ENCODE results near the gene VAT1. TPM values are rescaled to one million over a fixed set of nuclear protein-coding genes. Genes with fewer than 3 reads are reported as not detected.

VAT1 gene
- total and polyA plus RNA-seq, 2 of the 13 experiments (the other 11 are each of a cell fraction or from before 2014, with no cell fraction given): 143 to 205 TPM

DNA sequence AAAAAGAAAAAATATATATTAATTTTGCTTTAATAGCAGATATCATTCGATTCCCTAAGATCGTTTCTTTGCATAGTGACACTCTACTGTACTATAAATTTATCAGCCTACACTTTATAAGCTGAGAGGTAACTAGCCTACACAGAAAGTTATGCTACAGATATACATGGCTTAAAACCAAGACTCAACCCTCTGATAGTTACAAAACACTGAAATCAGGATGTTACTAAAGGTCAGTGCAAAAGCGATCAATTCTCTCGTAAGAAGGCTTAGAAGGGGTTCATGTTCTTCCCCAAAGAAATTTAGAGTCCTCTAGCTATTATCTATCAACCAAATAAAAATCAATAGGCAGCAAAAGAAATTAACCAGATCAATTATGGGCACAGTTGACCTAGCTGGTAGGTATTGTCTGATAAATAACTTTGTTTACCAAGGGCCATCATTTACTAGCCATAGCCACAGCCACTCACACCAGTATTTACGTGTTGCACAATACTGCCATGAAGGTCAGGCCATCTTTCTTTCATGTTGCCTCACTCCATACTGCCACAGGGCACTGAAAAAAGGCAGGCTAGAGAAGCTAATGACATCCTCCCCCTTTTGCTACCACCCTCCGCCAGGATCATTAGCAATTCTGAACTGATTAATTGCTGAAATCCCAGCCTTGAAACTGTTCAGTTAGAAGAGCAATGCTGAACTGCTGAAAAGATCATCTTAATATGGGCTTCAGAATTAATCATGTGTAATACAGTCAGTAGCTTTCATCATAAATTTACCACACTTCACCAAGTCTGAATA lies 46.6 kb upstream of the VAT1 start (continued):
- TF ChIP-seq, protein P1, sequence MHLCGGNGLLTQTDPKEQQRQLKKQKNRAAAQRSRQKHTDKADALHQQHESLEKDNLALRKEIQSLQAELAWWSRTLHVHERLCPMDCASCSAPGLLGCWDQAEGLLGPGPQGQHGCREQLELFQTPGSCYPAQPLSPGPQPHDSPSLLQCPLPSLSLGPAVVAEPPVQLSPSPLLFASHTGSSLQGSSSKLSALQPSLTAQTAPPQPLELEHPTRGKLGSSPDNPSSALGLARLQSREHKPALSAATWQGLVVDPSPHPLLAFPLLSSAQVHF (CRISPR knock-in tag; IDR thresholded peaks at IDR 0.05): no peak
- TF ChIP-seq PHF8 (CRISPR knock-in tag; IDR thresholded peaks at IDR 0.05) (0 out of 2 replicates have a peak, but pooled peaks have one; percentile 38), NR1H2 (CRISPR knock-in tag; IDR thresholded peaks at IDR 0.05; ENCODE audit: borderline replicate concordance, low read depth) (no peak; the same call in 1 of the 2 replicates), STAG1 (CRISPR knock-in tag; IDR thresholded peaks at IDR 0.05) (peak; percentile 10; the same call in 1 of the 2 replicates), ATAD3A (CRISPR knock-in tag; IDR thresholded peaks at IDR 0.05) (no peak), ZNF138 (CRISPR knock-in tag; IDR thresholded peaks at IDR 0.05; ENCODE audit: low read depth) (no peak), ZNF121 (CRISPR knock-in tag; IDR thresholded peaks at IDR 0.05) (no peak), GATAD1 (CRISPR knock-in tag; IDR thresholded peaks at IDR 0.05) (peak; percentile 82), ZNF644 (CRISPR knock-in tag; IDR thresholded peaks at IDR 0.05; ENCODE audit: low read depth) (peak; percentile 99), EEA1 (CRISPR knock-in tag; IDR thresholded peaks at IDR 0.05; ENCODE audit: borderline replicate concordance) (no peak), SATB2 (CRISPR knock-in tag; IDR thresholded peaks at IDR 0.05) (0 out of 2 replicates have a peak, but pooled peaks have one; percentile 59)
- TF ChIP-seq, protein P2, sequence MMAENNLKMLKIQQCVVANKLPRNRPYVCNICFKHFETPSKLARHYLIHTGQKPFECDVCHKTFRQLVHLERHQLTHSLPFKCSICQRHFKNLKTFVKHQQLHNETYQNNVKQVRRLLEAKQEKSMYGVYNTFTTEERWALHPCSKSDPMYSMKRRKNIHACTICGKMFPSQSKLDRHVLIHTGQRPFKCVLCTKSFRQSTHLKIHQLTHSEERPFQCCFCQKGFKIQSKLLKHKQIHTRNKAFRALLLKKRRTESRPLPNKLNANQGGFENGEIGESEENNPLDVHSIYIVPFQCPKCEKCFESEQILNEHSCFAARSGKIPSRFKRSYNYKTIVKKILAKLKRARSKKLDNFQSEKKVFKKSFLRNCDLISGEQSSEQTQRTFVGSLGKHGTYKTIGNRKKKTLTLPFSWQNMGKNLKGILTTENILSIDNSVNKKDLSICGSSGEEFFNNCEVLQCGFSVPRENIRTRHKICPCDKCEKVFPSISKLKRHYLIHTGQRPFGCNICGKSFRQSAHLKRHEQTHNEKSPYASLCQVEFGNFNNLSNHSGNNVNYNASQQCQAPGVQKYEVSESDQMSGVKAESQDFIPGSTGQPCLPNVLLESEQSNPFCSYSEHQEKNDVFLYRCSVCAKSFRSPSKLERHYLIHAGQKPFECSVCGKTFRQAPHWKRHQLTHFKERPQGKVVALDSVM (CRISPR knock-in tag; IDR thresholded peaks at IDR 0.05): peak; percentile 37; the same call in 1 of the 2 replicates
- TF ChIP-seq, protein P3, sequence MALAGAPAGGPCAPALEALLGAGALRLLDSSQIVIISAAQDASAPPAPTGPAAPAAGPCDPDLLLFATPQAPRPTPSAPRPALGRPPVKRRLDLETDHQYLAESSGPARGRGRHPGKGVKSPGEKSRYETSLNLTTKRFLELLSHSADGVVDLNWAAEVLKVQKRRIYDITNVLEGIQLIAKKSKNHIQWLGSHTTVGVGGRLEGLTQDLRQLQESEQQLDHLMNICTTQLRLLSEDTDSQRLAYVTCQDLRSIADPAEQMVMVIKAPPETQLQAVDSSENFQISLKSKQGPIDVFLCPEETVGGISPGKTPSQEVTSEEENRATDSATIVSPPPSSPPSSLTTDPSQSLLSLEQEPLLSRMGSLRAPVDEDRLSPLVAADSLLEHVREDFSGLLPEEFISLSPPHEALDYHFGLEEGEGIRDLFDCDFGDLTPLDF (CRISPR knock-in tag; IDR thresholded peaks at IDR 0.05): no peak
- TF ChIP-seq, protein P4, sequence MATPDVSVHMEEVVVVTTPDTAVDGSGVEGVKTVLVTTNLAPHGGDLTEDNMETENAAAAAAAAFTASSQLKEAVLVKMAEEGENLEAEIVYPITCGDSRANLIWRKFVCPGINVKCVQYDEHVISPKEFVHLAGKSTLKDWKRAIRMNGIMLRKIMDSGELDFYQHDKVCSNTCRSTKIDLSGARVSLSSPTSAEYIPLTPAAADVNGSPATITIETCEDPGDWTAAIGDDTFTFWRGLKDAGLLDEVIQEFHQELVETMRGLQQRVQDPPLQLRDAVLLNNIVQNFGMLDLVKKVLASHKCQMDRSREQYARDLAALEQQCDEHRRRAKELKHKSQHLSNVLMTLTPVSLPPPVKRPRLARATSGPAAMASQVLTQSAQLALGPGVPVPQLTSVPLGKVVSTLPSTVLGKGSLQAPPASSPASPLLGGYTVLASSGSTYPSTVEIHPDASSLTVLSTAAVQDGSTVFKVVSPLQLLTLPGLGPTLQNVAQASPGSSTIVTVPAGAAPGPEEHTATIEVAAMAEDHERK (CRISPR knock-in tag; IDR thresholded peaks at IDR 0.05; ENCODE audit: low read depth): no peak
- TF ChIP-seq, protein P5, sequence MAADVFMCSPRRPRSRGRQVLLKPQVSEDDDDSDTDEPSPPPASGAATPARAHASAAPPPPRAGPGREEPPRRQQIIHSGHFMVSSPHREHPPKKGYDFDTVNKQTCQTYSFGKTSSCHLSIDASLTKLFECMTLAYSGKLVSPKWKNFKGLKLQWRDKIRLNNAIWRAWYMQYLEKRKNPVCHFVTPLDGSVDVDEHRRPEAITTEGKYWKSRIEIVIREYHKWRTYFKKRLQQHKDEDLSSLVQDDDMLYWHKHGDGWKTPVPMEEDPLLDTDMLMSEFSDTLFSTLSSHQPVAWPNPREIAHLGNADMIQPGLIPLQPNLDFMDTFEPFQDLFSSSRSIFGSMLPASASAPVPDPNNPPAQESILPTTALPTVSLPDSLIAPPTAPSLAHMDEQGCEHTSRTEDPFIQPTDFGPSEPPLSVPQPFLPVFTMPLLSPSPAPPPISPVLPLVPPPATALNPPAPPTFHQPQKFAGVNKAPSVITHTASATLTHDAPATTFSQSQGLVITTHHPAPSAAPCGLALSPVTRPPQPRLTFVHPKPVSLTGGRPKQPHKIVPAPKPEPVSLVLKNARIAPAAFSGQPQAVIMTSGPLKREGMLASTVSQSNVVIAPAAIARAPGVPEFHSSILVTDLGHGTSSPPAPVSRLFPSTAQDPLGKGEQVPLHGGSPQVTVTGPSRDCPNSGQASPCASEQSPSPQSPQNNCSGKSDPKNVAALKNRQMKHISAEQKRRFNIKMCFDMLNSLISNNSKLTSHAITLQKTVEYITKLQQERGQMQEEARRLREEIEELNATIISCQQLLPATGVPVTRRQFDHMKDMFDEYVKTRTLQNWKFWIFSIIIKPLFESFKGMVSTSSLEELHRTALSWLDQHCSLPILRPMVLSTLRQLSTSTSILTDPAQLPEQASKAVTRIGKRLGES (CRISPR knock-in tag; IDR thresholded peaks at IDR 0.05; ENCODE audit: borderline replicate concordance): no peak
- TF ChIP-seq, protein P6, sequence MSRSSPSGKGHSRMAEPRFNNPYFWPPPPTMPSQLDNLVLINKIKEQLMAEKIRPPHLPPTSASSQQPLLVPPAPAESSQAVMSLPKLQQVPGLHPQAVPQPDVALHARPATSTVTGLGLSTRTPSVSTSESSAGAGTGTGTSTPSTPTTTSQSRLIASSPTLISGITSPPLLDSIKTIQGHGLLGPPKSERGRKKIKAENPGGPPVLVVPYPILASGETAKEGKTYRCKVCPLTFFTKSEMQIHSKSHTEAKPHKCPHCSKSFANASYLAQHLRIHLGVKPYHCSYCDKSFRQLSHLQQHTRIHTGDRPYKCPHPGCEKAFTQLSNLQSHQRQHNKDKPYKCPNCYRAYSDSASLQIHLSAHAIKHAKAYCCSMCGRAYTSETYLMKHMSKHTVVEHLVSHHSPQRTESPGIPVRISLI (CRISPR knock-in tag; IDR thresholded peaks at IDR 0.05; ENCODE audit: borderline replicate concordance): peak; percentile 88; the same call in 1 of the 2 replicates
- TF ChIP-seq, protein P7, sequence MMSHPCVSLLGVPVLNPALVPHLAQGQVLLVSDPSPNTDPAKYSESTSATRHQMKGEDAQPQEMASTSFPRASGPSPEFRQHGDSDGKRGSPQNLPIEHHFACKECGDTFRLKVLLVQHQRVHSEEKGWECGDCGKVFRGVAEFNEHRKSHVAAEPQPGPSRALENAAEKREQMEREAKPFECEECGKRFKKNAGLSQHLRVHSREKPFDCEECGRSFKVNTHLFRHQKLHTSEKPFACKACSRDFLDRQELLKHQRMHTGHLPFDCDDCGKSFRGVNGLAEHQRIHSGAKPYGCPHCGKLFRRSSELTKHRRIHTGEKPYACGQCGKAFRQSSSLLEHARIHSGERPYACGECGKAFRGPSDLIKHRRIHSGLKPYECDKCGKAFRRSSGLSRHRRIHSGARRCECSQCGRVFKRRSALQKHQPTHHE (CRISPR knock-in tag; IDR thresholded peaks at IDR 0.05; ENCODE audit: borderline replicate concordance): no peak
